ENCODE data around the gene PTER.

Gene PTER

DNA sequence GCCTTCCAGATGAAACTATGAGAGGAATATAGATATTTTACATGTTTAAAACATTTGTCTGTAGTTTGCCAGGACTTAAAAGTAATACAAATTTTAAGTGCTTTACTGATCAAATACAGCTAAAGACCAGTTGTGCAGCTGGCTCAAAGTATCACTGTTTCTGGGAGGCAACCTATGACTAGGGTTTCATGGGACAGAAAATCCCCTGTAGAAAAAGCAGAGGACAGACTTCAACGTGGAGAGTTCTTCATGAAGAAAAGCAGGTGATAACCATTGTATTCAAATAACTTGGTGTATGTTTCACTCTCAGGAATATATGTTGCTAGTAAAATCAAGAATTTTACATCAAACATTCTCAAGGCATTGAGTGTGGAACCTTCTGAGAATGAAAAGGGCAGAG, 40.9 kb downstream of the PTER start:
- DNase-seq = no peak

GRCh38 chr10:16478801-16479200, 42.0 kb downstream of the PTER start:
- no peak for DNase-seq

DNA sequence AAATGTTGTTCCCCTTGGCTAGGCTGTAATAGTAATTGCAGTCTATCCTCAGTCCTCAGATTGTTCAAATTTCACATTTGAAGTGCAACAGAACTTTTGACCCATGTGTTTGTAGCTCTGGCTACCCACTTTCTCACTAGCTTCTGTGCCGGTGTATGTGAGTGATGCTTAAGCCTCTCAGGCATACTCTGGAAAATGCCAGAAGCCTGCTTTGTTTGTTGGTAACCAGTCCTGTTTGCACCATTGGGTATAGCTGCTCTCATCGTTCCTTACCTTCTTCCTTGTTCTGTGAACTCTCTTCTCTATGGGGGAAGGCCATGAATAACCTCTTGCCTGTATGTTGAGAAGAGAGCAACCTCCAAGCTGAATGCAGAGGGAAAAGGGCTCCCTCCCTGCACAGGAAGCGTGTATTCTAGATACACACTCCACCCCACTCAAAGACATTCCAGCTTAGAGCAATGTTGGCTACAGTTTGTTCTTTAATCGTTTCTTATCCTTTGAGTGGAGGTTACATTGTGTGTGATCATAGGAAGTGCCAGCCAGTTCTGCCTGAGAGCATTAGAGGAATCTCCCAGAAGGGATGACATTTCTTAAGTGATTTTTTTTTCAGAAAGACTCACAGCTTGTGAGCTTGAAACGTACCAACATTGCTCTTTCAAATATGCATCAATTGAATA, 44.4 kb downstream of the PTER start:
- DNase-seq = no peak

DNA sequence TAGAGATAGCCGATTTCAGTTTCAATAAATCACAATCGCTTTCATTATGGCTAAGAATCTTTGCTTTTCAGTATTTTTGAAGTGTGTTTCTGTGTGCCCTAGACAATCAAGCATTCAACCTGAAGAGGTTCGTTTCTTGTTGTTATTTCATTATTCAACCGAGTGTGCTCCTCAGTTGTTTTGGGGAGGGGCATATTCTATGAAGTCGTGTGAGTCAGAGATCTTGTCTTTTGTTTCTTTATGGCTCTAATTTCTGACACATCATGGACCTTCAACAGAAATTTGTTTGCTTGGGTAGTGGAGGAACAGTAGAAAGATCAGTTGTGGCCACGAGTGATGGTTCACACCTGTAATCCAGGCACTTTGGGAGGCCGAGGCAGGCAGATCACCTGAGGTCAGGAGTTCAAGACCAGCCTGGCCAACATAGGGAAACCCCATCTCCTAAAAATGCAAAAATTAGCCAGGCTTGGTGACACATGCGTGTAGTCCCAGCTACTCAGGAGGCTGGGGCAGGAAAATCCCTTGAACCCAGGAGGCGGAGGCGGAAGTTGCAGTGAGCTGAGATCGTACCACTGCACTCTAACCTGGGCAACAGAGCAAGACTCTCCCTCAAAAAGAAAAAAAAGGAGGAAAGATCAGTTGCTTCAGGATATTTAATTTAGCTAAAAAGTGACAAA, 46.6 kb downstream of the PTER start:
- no peak for DNase-seq

DNA sequence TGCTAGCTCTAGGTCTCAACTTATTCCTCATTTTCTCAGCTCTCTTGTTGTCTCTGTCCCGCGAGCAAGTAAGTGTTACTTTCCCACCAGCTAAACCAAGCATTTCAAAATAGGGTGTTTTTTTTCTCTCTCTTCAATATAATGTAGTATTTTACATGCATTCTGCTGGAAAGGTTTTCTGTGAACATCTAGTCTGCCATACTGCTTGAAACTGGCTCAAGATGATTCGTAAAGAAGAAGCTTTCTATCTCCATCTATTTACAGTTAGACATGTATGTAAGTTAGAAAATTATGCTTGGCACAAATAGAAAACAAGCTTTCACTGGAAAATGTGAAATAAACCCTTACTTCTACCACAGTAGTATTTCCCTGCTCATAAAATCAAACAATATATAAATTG, 53.7 kb downstream of the PTER start:
- no peak for DNase-seq

DNA sequence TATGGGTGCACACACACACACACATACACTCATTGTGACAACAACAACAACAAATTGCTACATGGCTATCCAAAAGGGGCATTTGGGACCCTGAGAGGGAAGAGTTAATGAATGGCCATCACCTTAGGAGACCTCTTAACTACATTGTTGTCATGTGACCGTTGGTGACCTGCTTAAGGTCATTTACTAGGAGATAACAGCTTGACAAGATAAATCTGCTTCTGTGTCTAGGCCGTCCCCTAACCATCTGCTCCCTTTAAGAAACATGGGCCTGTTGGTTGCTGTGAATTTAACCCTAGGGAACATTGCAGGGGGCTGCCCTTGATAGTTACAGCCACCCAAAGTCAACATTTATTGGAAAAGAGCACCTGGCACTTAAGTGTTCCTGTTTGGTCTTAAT, 55.1 kb downstream of the PTER start:
- DNase-seq = peak; percentile 18

GRCh38 chr10:16493884-16494536, 57.2 kb downstream of the PTER start:
- peak; percentile 2 for DNase-seq

- no peak for DNase-seq
These were observed 61.1 kb downstream of the PTER start for GRCh38 chr10:16497911-16498310.

DNA sequence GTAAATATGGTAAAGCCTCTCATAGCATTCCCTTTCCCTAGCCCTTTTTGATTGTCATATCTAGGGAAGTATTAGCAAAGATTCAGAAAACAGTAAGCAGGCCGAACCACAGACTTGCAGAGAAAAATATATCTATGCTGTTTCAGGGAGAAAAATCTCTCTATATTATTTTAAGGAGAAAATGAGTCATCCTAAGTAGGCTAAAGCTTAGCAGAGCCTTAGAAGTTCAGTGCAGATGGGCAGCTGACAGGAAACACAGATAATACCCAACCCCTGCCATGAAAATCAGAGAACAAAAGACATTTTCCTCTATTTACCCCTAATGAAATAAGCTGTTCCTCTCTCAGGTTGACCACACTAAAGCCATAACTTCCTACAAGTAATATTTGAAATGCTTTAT, 68.4 kb downstream of the PTER start:
- no peak for DNase-seq

DNA sequence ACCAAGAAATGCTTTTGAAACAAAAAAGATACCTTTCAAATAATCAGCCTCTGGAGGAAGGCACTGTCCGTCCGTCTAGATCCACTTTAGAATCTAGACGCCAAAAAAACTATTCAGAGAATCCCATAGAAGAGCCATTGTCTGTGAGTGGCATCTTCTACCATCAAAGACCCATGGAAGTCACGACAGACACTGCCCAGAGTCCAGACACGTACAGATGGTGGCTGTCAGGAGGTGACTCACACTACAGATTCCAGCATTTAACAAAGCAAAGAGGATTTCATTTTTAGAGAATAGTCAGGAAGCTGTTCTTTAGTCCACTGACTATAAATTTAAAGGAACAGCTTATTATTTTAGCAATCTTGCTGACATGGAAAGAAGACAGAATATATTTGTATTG, 73.2 kb downstream of the PTER start:
- DNase-seq = no peak

DNA sequence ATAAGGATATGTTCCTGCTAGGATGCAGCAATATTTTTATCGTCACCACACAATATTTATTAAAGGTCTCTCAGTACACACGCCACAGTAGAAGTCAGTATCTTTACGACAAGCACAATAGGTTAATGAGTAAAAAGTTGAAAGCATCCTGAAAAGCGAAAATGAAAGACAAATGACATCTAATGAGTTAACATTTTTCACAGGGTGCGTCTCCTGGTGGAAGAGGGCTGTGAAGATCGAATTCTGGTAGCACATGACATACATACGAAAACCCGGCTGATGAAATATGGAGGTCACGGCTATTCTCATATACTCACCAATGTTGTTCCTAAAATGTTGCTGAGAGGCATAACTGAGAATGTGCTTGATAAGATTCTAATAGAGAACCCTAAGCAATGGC, 74.0 kb downstream of the PTER start:
- DNase-seq = no peak

GRCh38 chr10:16518822-16519221, 82.0 kb downstream of the PTER start:
- DNase-seq = peak; percentile 16

DNA sequence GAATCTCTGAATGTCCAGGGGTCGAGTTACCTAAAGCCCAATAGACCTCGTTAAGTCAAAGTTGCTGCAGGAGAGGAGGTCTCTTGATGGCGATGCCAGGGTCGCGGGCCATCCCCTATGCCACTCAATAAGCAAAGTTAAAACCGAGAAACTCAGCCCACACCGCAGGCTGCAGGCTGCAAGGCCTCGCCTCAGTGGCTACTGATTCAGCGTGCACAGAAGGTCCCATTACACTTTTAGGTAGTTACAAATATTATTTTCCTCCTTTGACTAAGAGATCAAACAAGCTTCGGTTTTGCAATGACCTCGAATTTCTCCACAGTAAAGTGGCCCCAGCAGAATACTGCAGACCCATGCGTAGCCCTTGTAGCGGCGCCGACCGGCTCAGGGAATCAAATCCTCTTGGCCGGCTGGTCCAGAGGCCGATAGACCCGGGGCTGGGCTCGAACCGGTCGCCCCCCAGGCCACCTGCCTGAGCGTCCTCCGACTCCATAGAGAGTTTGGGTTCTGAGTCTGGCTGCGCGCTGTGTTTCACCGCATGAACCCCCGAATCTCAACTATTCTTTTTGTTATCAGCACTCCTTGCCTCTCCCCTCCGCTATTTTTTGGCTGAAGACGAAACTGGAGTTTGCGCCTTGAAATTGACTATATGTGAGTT, 82.6 kb downstream of the PTER start:
- no peak for DNase-seq

GRCh38 chr10:16519908-16520861, 83.4 kb downstream of the PTER start:
- DNase-seq = no peak

- peak; percentile 3 for DNase-seq
These were observed 84.1 kb downstream of the PTER start for GRCh38 chr10:16520900-16521299.

DNA sequence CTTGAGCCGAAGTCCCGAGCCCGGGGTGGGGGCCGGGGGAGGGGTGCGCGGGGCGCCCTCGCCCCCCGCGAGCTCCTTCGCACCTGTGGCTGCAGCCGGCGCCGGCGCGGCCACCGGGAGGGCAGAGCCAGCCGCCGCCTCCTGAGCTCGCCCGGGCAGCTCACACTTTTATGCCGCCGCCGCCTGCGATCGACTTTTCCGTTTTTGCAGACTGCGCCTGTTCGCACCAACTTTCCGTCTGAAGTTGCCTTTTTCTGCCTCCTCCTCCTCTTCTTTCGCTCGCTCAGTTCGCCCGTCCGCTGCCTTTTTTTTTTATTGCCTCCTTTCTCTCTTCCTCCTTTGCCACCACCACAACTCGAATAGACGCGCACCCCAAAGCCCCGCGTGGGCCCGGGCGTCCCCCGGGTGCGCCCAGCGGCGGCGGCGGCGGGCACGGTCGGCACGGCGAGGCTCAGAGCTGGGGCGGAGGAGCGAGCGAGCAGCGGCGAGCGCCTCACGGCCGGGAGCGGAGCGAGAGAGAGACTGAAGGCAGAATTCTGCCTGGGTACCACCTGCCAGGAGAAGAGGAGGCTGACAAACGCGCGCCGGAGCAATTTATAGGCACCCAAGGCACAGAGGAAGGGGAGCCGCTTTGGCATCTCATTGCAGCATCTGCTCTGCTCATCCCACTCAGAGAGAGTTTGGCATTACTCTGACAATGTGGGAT, 84.7 kb downstream of the PTER start, which contains the start of gene C1QL3:
C1QL3 (minus strand) TSS at position 569 of the 706 bp plus-strand sequence. CDS start 814 bp downstream, outside the sequence.
- DNase-seq = peak; percentile 6

DNA sequence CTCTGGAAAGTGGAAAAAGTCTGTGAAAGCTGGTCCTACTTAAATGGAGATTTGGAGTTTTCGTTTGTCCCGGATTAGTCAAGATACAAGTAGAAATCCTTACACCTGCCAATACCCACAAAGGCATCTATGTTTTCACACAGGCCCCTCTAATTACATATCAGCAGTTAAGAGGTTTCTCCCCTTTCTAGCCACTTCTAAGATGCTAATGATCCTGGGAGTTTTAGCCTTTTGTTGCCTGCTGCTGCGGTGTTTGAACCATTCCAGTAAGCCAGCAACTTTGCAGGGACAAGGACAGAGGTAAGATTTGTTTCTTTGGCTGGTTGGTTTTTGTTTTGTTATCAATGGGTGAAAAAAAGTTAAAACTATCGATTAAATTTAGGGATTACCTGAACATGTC, 90.6 kb downstream of the PTER start:
- no peak for DNase-seq

GRCh38 chr10:16529853-16530252, 93.0 kb downstream of the PTER start:
- DNase-seq = no peak

DNA sequence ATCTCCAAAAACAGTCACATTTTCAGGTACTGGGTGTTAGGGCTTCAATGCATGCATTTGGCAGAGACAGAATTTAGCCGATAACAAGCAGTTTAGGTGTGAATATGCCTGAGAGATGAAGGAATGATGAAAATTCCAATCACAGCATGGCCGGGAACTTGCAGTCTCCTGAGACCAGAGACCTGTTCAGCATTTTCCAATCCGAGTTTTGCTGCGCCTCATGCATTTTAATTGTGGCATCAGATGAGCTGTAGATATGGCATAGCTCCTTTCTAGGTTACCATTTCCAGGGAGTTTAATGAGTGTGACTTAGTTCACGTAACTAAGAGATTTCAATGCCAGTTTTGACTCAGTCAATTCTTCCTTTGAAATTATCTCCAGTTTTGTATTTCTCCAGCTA, 99.3 kb downstream of the PTER start:
- no peak for DNase-seq

DNA sequence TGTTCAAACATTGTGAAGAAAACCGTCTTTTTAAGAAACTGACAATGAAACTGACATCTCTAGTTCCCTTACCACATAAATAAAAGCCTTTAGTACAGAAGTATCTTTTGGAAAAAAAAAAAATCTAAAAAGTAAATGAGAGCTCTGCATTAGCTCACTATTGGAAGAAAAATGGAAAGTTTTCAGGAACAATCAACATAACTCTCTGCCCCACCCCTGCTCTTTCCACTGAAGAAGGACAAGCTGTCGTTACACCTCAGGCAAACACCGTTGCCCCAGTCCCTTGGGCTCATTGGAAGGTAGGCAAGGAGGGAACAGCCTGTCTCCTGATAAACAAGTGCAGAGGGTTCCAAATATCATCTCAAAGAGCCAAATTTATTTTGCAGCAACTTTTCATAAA, 107.3 kb downstream of the PTER start:
- DNase-seq = no peak

DNA sequence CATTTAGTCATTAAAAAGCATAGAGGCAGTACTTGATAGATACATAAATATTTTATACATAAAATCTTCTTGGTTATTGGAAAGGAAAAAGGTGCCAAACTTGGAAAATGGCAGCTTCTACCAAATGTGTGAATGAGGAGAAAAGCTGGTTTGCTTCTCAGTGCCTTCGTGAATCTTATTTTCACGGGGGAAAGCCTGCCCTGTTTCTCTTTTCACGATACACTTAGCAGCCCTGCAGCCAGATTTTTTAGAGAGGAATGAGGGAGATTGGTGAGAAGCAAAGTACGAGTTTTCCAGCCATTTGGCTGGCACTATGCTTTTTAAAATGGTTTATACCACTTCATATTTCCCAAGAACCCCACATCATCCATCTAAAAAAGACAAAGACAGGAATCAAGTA, 107.8 kb downstream of the PTER start:
- no peak for DNase-seq

Data from NCI-H1694 treated with DMSO at 0.1 percent for 48 hours (cell line).